Spleen (tissue), 11 donors: Measurements from ENCODE around the gene KDM6A. TPM values are rescaled to one million over a fixed set of nuclear protein-coding genes. Genes with fewer than 3 reads are reported as not detected.
"Not testable (repeated sequence)": the region's sequence is repeated elsewhere in the genome, so short reads cannot be mapped to it uniquely, and the experiment has no call there.

Experiments used
- DNase-seq: peaks from one replicate; pipeline ENCODE4 v3.0.0-alpha.2; 2020
- H3K27ac ChIP-seq, 8 donors: fragments of 200-600 bp; sonication (generic) in 7 of 8; 1 replicate in 4 of 8; 2 replicates in 4 of 8; pipeline versions ENCODE4 v1.5.0 to v1.8.0; 2016 to 2021; ENCODE audit warnings: inconsistent platforms in 4 of 8, mild to moderate bottlenecking in 4 of 8, moderate library complexity in 1 of 8
- H3K27me3 ChIP-seq, 7 donors: fragments of 200-600 bp; sonication (generic) in 6 of 7; replicated peaks in 1 of 7; 1 replicate in 4 of 7; 2 replicates in 3 of 7; pipeline versions ENCODE4 v1.5.0 to v1.8.0; 2016 to 2021; ENCODE audit warnings: inconsistent platforms in 3 of 7, mild to moderate bottlenecking in 1 of 7
- H3K36me3 ChIP-seq, 6 donors: fragments of 200-600 bp; sonication (generic) in 5 of 6; 1 replicate in 4 of 6; 2 replicates in 2 of 6; pipeline versions ENCODE4 v1.5.0 to v1.8.0; 2016 to 2021; ENCODE audit warnings: inconsistent platforms in 2 of 6
- H3K4me1 ChIP-seq, 6 donors: fragments of 200-600 bp; sonication (generic) in 5 of 6; 1 replicate in 3 of 6; 2 replicates in 3 of 6; pipeline versions ENCODE4 v1.5.0 to v1.8.0; 2016 to 2021; ENCODE audit warnings: inconsistent platforms in 3 of 6
- H3K4me3 ChIP-seq, 8 donors: fragments of 200-600 bp; sonication (generic) in 7 of 8; 1 replicate in 4 of 8; 2 replicates in 4 of 8; pipeline versions ENCODE4 v1.5.0 to v1.8.0; 2016 to 2021; ENCODE audit warnings: inconsistent platforms in 4 of 8, mild to moderate bottlenecking in 4 of 8, moderate library complexity in 2 of 8
- H3K9me3 ChIP-seq, 8 donors: fragments of 200-600 bp; sonication (generic) in 7 of 8; 1 replicate in 4 of 8; 2 replicates in 4 of 8; pipeline versions ENCODE4 v1.5.0 to v1.8.0; 2016 to 2021; ENCODE audit warnings: inconsistent platforms in 4 of 8
- CTCF ChIP-seq, 11 experiments: fragments of 200-600 bp in 7 of 11; fragments of 450-650 bp in 4 of 11; sonication (generic) in 4 of 11; IDR thresholded peaks in 8 of 11; conservative IDR thresholded peaks in 3 of 11; 1 replicate in 7 of 11; 2 replicates in 4 of 11; pipeline versions ENCODE4 v1.4.0 to v1.8.0; 2016 to 2021; ENCODE audit warnings: antibody characterized with exemption in 11 of 11, inconsistent platforms in 4 of 11, mild to moderate bottlenecking in 1 of 11
- POLR2A ChIP-seq, 3 donors: fragments of 450-650 bp; IDR thresholded peaks; one replicate each; pipeline ENCODE4 v1.5.1; 2017; ENCODE audit warnings: antibody characterized with exemption in 3 of 3, mild to moderate bottlenecking in 1 of 3
- POLR2AphosphoS5 ChIP-seq, 3 donors: sonication (generic); formaldehyde crosslinking; IDR thresholded peaks; one replicate each; pipeline ENCODE4 v1.5.1; 2017; ENCODE audit warnings: antibody characterized with exemption in 3 of 3
- WGBS, 5 donors: extraction: QIAGEN DNeasy Blood & Tissue Kit in 3 of 5; methylation state at CpG; one replicate each; pipeline versions ENCODE4 v1.1.5 to v1.1.7; 2013 to 2018; 5-methylcytosine and 5-hydroxymethylcytosine counted together
- intact Hi-C: fragments of 100-400 bp; cut with DNase I; formaldehyde crosslinking; loops from one replicate; pipeline ENCODE4 v1.15.0; 2023; ENCODE audit warnings: low total_unique reads
- polyA plus RNA-seq, 3 donors: library from polyadenylated mRNA; stranded (reverse); fragments of 200-250 nt; gene quantifications; one replicate each; pipeline ENCODE4 v1.2.1, GENCODE V29; 2013
- total RNA-seq, 7 donors: library from RNA; depleted of rRNA in 3 of 7; stranded (reverse); fragments of >200 nt in 3 of 7; fragmentation: NEBNext Ultra II Directional in 4 of 7; extraction: Animal tissue kit (Norgen Biotek cat#: 25700) in 4 of 7; gene quantifications; one replicate each; pipeline versions ENCODE4 v1.1.0 to v1.2.1, GENCODE V29; 2016 to 2021
- donor health status: healthy with polysubstance abuse.
- donor health status: DM: no; HTN: no; CAD: no; lungs with moderate emphysema.
- donor health status: DM: no; HTN: no; CAD: no.
- donor health status: Bipolar disorder and iron deficiency.
- donor health status: healthy.
- donor health status: DM: no; HTN: no; CAD: no.
- donor health status: DM: yes; HTN: yes; CAD: no.

KDM6A gene
- total and polyA plus RNA-seq, 10 donors, result 8.0 to 68.2 (median 47.9) TPM

- TF ChIP-seq POLR2A (IDR thresholded peaks at IDR 0.05), result no peak
- no peak for TF ChIP-seq POLR2AphosphoS5 (IDR thresholded peaks at IDR 0.05)
- no peak for TF ChIP-seq CTCF (IDR thresholded peaks at IDR 0.05 in 8 of 11, conservative IDR thresholded peaks at IDR 0.05 in 3 of 11)
- Histone ChIP-seq H3K27me3 (no peaks in the 10 kb centered on the region), H3K9me3 (no peaks in the 10 kb centered on the region), H3K36me3 (no peaks in the 10 kb centered on the region), H3K4me1 (peaks cover 0 to 89% (median 45%) of the 10 kb centered on the region in 6 donors), H3K27ac (peak overlapping the region in 1 of 8 donors; percentile 63), H3K4me3 (no peak overlapping the region)
- no peak for DNase-seq
- intact Hi-C loops, result no loop called here
- 53 to 83% (median 60%) methylated on average over 4 of the region's 4 CpGs for WGBS, 5 donors
These were observed 12.0 kb downstream of the KDM6A start for GRCh38 chrX:44884944-44885343.

DNA sequence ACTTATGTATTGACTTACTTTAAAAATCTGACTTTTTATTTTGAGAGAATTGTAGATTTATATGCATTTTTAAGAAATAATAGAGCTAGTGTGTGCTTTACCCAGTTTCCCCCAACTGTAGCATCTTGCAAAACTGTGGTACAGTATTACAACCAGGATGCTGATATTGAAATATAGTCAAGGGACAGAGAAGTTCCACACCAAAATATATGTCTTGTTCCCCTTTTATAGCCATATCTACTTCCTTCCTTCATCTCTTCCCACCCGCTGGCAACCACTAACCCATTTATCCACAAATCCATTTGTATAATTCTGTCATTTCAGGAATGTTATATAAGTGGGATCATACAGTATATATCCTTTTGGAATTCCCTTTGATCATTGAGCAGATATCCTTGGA is 16.8 kb downstream of the KDM6A start:
- Histone ChIP-seq H3K27ac (peak overlapping the region in 4 of 8 donors; percentile 24 to 62 (median 52)), H3K4me1 (peaks cover 0 to 68% (median 29%) of the 10 kb centered on the region in 6 donors), H3K4me3 (no peak overlapping the region), H3K36me3 (no peaks in the 10 kb centered on the region), H3K27me3 (no peaks in the 10 kb centered on the region), H3K9me3 (peaks cover 0 to 3% (median 0%) of the 10 kb centered on the region in 8 donors)
- DNase-seq, result no peak
- intact Hi-C loops, result no loop called here
- 11 to 47% (median 33%) methylated on average over 1 of the region's 1 CpG for WGBS, 5 donors
- TF ChIP-seq CTCF (IDR thresholded peaks at IDR 0.05 in 8 of 11, conservative IDR thresholded peaks at IDR 0.05 in 3 of 11) (no peak), POLR2A (IDR thresholded peaks at IDR 0.05) (no peak), POLR2AphosphoS5 (IDR thresholded peaks at IDR 0.05) (no peak)

GRCh38 chrX:44890247-44890646 is 17.3 kb downstream of the KDM6A start:
- H3K27ac ChIP-seq, result peak overlapping the region in 4 of 8 donors; percentile 24 to 62 (median 52)
- peaks cover 0 to 64% (median 25%) of the 10 kb centered on the region in 6 donors for H3K4me1 ChIP-seq
- TF ChIP-seq POLR2A (IDR thresholded peaks at IDR 0.05), result no peak
- TF ChIP-seq POLR2AphosphoS5 (IDR thresholded peaks at IDR 0.05), result no peak
- no peak for TF ChIP-seq CTCF (IDR thresholded peaks at IDR 0.05 in 8 of 11, conservative IDR thresholded peaks at IDR 0.05 in 3 of 11)
- H3K9me3 ChIP-seq, result peaks cover 0 to 7% (median 0%) of the 10 kb centered on the region in 8 donors
- H3K36me3 ChIP-seq, result no peaks in the 10 kb centered on the region
- H3K4me3 ChIP-seq, result no peak overlapping the region
- no peaks in the 10 kb centered on the region for H3K27me3 ChIP-seq
- 33 to 68% (median 51%) methylated on average over 3 of the region's 3 CpGs for WGBS, 5 donors
- DNase-seq, result no peak
- intact Hi-C loops, result no loop called here

- intact Hi-C loops, H3K36me3 ChIP-seq, DNase-seq, H3K9me3 ChIP-seq, H3K4me3 ChIP-seq, H3K27me3 ChIP-seq: not testable (repeated sequence)
- Histone ChIP-seq H3K4me1 (peaks cover 0 to 61% (median 23%) of the 10 kb centered on the region in 6 donors), H3K27ac (peak overlapping the region in 3 of 8 donors; percentile 44 to 62 (median 60))
- 66 to 95% (median 76%) methylated on average over 10 of the region's 10 CpGs for WGBS, 5 donors
These were observed 17.7 kb downstream of the KDM6A start for GRCh38 chrX:44890687-44891086.

DNA sequence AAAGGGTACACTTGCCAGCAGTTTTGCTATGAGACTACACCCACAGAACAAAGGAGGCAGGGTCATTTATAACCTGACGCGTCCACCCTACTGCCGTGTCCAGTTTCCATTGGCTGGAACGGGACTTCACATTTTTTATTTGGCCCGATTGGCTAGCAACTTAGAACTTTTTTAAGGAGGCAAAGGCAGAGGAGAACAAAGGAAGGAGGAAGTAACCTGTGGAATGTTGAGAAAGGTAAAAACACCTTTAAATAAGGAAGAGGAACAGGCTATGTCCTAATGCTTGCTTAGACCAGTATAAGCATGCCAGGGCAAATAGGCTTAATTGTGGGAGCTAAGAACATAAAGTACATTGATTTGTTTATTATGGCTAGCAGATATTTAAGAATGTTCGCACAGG is 18.7 kb downstream of the KDM6A start:
- 78 to 98% (median 93%) methylated on average over 6 of the region's 6 CpGs for WGBS, 5 donors
- intact Hi-C loops, result no loop called here
- DNase-seq, result no peak

More for the DNA sequence above, 18.7 kb downstream of the KDM6A start:
- no peak for TF ChIP-seq POLR2A (IDR thresholded peaks at IDR 0.05)
- TF ChIP-seq POLR2AphosphoS5 (IDR thresholded peaks at IDR 0.05), result no peak
- no peak for TF ChIP-seq CTCF (IDR thresholded peaks at IDR 0.05 in 8 of 11, conservative IDR thresholded peaks at IDR 0.05 in 3 of 11)
- Histone ChIP-seq H3K9me3 (peaks cover 0 to 19% (median 8%) of the 10 kb centered on the region in 8 donors), H3K36me3 (no peaks in the 10 kb centered on the region), H3K27me3 (no peaks in the 10 kb centered on the region), H3K4me1 (peaks cover 0 to 51% (median 23%) of the 10 kb centered on the region in 6 donors), H3K4me3 (no peak overlapping the region), H3K27ac (peak overlapping the region in 1 of 8 donors; percentile 27)
